H1 (cell line): ENCODE measurements around the gene GJA10. TPM values are rescaled to one million over a fixed set of nuclear protein-coding genes. Genes with fewer than 3 reads are reported as not detected.
"Not testable (repeated sequence)": the region's sequence is repeated elsewhere in the genome, so short reads cannot be mapped to it uniquely, and the experiment has no call there.

Experiments used
- CTCF ChIA-PET: fragments of 300-600 bp; sonication (Branson Sonifier 250); formaldehyde crosslinking; loops from one replicate; lab custom pipeline; 2021; ENCODE audit not compliant: partially characterized antibody; lab: Charles Lee
- POLR2A ChIA-PET: fragments of 300-600 bp; sonication (Branson Sonifier 250); formaldehyde crosslinking; loops from one replicate; lab custom pipeline; 2021; ENCODE audit warnings: inconsistent platforms; ENCODE audit not compliant: partially characterized antibody; lab: Charles Lee
- DNase-seq, 2 experiments: peaks; one replicate each; pipeline versions ENCODE4 v3.0.0 to v3.0.0-alpha.2; 2010 to 2022; ENCODE audit warnings: low spot score in 2 of 2, low read depth in 1 of 2, mixed read lengths in 1 of 2
- FAIRE-seq: peaks from 2 replicates; lab custom pipeline; 2011; peaks lifted over from hg19 to GRCh38; lab: Jason Lieb, UNC
- H2AFZ ChIP-seq: 2 replicates; pipeline ENCODE4 v1.8.1; 2012; ENCODE audit warnings: low read length, inconsistent platforms
- H2AK5ac ChIP-seq: 2 replicates; pipeline ENCODE4 v1.6.1; 2013; ENCODE audit warnings: low read depth, low read length
- H2BK120ac ChIP-seq: replicated peaks from 2 replicates; pipeline ENCODE3; 2013; ENCODE audit warnings: low read depth, low read length, inconsistent platforms
- H2BK12ac ChIP-seq: 2 replicates; pipeline ENCODE4 v1.6.1; 2013; ENCODE audit warnings: low read depth, low read length
- H2BK15ac ChIP-seq: 2 replicates; pipeline ENCODE4 v1.6.1; 2013; ENCODE audit warnings: low read length
- H2BK20ac ChIP-seq: 2 replicates; pipeline ENCODE4 v1.6.1; 2013; ENCODE audit warnings: low read length
- H2BK5ac ChIP-seq: 2 replicates; pipeline ENCODE4 v1.6.1; 2013; ENCODE audit warnings: low read depth, low read length
- H3K14ac ChIP-seq: 2 replicates; pipeline ENCODE4 v1.6.1; 2013; ENCODE audit warnings: inconsistent platforms; ENCODE audit not compliant: insufficient read length
- H3K18ac ChIP-seq: 2 replicates; pipeline ENCODE4 v1.6.1; 2013; ENCODE audit warnings: low read length; ENCODE audit errors: extremely low read depth
- H3K23ac ChIP-seq: 2 replicates; pipeline ENCODE4 v1.6.1; 2013; ENCODE audit warnings: inconsistent platforms; ENCODE audit not compliant: insufficient read length
- H3K23me2 ChIP-seq: 2 replicates; pipeline ENCODE4 v1.6.1; 2013; ENCODE audit warnings: low read depth, low read length
- H3K27ac ChIP-seq: 2 replicates; pipeline ENCODE4 v1.6.1; 2011; ENCODE audit warnings: low read depth, low read length, inconsistent platforms
- H3K27me3 ChIP-seq, 4 experiments: replicated peaks in 1 of 4; 1 replicate in 1 of 4; 2 replicates in 3 of 4; pipeline versions ENCODE4 v1.6.1 to v1.8.1; 2011 to 2013; ENCODE audit warnings: low read length in 3 of 4, mild to moderate bottlenecking in 3 of 4, inconsistent platforms in 2 of 4, mixed read lengths in 2 of 4, moderate library complexity in 1 of 4; ENCODE audit not compliant: control insufficient read depth in 3 of 4, insufficient read depth in 3 of 4; ENCODE audit errors: extremely low read depth in 1 of 4
- H3K36me3 ChIP-seq, 4 experiments: 2 replicates each; pipeline versions ENCODE4 v1.6.1 to v1.8.1; 2011 to 2013; ENCODE audit warnings: mild to moderate bottlenecking in 4 of 4, low read length in 3 of 4, moderate library complexity in 2 of 4, control low read depth in 1 of 4, inconsistent platforms in 1 of 4; ENCODE audit not compliant: insufficient read depth in 4 of 4, control insufficient read depth in 2 of 4
- H3K4ac ChIP-seq: replicated peaks from 2 replicates; pipeline ENCODE3; 2013; ENCODE audit warnings: low read length, low read depth, mixed read lengths, inconsistent platforms; ENCODE audit not compliant: insufficient read length
- H3K4me1 ChIP-seq, 4 experiments: replicated peaks in 1 of 4; 1 replicate in 1 of 4; 2 replicates in 3 of 4; pipeline versions ENCODE4 v1.6.1 to v1.8.1; 2011 to 2013; ENCODE audit warnings: low read length in 3 of 4, inconsistent platforms in 2 of 4, mixed read lengths in 1 of 4; ENCODE audit not compliant: insufficient read depth in 4 of 4, control insufficient read depth in 3 of 4
- H3K4me2 ChIP-seq, 2 experiments: 2 replicates each; pipeline versions ENCODE4 v1.6.1 to v1.8.1; 2011 to 2013; ENCODE audit warnings: low read depth in 2 of 2, low read length in 2 of 2, control low read depth in 1 of 2, inconsistent platforms in 1 of 2, mild to moderate bottlenecking in 1 of 2; ENCODE audit not compliant: insufficient read depth in 1 of 2
- H3K4me3 ChIP-seq, 4 experiments: fragments of 200-600, 300-600 bp in 1 of 4; sonication (generic), shearing (Covaris generic), sonication (Bioruptor Twin) in 1 of 4; 2 replicates each; pipeline versions ENCODE4 v1.5.1 to v1.8.1; 2011 to 2016; ENCODE audit warnings: low read length in 4 of 4, low read depth in 3 of 4, control low read depth in 2 of 4, inconsistent platforms in 2 of 4, mild to moderate bottlenecking in 2 of 4, mixed read lengths in 1 of 4, moderate library complexity in 1 of 4; ENCODE audit not compliant: insufficient read depth in 2 of 4; ENCODE audit errors: extremely low read depth in 1 of 4
- H3K56ac ChIP-seq: replicated peaks from 2 replicates; pipeline ENCODE3; 2013; ENCODE audit warnings: low read depth, mild to moderate bottlenecking, mixed read lengths, low read length, inconsistent platforms; ENCODE audit not compliant: insufficient read length
- H3K79me1 ChIP-seq: 2 replicates; pipeline ENCODE4 v1.6.1; 2013; ENCODE audit warnings: low read depth, low read length, control low read depth
- H3K79me2 ChIP-seq, 2 experiments: 2 replicates each; pipeline versions ENCODE4 v1.6.1 to v1.8.1; 2012 to 2013; ENCODE audit warnings: low read length in 2 of 2, mild to moderate bottlenecking in 2 of 2, inconsistent platforms in 1 of 2; ENCODE audit not compliant: insufficient read depth in 2 of 2, control insufficient read depth in 1 of 2
- H3K9ac ChIP-seq, 4 experiments: replicated peaks in 1 of 4; 1 replicate in 1 of 4; 2 replicates in 3 of 4; pipeline versions ENCODE4 v1.6.1 to v1.8.1; 2011 to 2013; ENCODE audit warnings: low read depth in 3 of 4, low read length in 3 of 4, control low read depth in 2 of 4, mild to moderate bottlenecking in 2 of 4, moderate library complexity in 2 of 4, inconsistent platforms in 1 of 4; ENCODE audit errors: extremely low read depth in 1 of 4
- H3K9me3 ChIP-seq, 2 experiments: 2 replicates each; pipeline versions ENCODE4 v1.6.1 to v1.8.1; 2012 to 2013; ENCODE audit warnings: mild to moderate bottlenecking in 2 of 2, moderate library complexity in 2 of 2, control low read depth in 1 of 2, inconsistent platforms in 1 of 2, low read depth in 1 of 2, low read length in 1 of 2, mixed read lengths in 1 of 2; ENCODE audit not compliant: insufficient read depth in 2 of 2
- H4K20me1 ChIP-seq, 2 experiments: replicated peaks in 1 of 2; 2 replicates each; pipeline versions ENCODE3 to v1.8.1; 2011 to 2013; ENCODE audit warnings: inconsistent platforms in 2 of 2, low read length in 2 of 2, mild to moderate bottlenecking in 1 of 2; ENCODE audit not compliant: insufficient read depth in 2 of 2, control insufficient read depth in 1 of 2
- H4K5ac ChIP-seq: 2 replicates; pipeline ENCODE4 v1.6.1; 2013; ENCODE audit warnings: low read length, low read depth, mixed read lengths, inconsistent platforms; ENCODE audit not compliant: insufficient read length
- H4K8ac ChIP-seq: 2 replicates; pipeline ENCODE4 v1.8.0; 2013; ENCODE audit warnings: mild to moderate bottlenecking, moderate library complexity, low read length, inconsistent platforms; ENCODE audit not compliant: insufficient read depth; ENCODE audit errors: extremely low read depth
- H4K91ac ChIP-seq: replicated peaks from 2 replicates; pipeline ENCODE3; 2013; ENCODE audit warnings: low read length, mixed read lengths, inconsistent platforms; ENCODE audit not compliant: insufficient read length
- CEBPB ChIP-seq: IDR thresholded peaks from 2 replicates; pipeline ENCODE4 v1.6.1; 2012; ENCODE audit warnings: low read depth, low read length
- WGBS, 2 experiments: shearing (Covaris generic) in 1 of 2; methylation state at CpG; one replicate each; pipeline versions ENCODE4 v1.1.6 to v1.1.7; 2013 to 2015; ENCODE audit warnings: low lambda C conversion rate in 2 of 2, mixed read lengths in 2 of 2, inconsistent platforms in 1 of 2, low coverage in 1 of 2, missing lambda C conversion rate in 1 of 2; ENCODE audit not compliant: insufficient replicate concordance in 2 of 2, insufficient coverage in 1 of 2, insufficient read length in 1 of 2; ENCODE audit errors: extremely low coverage in 1 of 2, missing lambda C conversion rate in 1 of 2; 5-methylcytosine and 5-hydroxymethylcytosine counted together
- polyA plus RNA-seq, 7 experiments: library from polyadenylated mRNA; depleted of rRNA in 3 of 7; stranded (reverse) in 5 of 7; unstranded in 2 of 7; fragments of >200 nt in 5 of 7; fragments of 200-250 nt in 2 of 7; gene quantifications; 1 replicate in 5 of 7; 2 replicates in 1 of 7; 4 replicates in 1 of 7; pipeline versions ENCODE4 v1.2.1 to v1.2.3, GENCODE V29; 2011 to 2013; ENCODE audit warnings: missing spikeins in 2 of 7, mixed read lengths in 2 of 7
- total RNA-seq: library from RNA; stranded (reverse); fragmentation: NEBNext Ultra II Directional; extraction: Animal tissue kit (Norgen Biotek cat#: 25700); gene quantifications from 2 replicates; pipeline ENCODE4 v1.2.1, GENCODE V29; 2021

GJA10 gene
- total and polyA plus RNA-seq, 2 of the 8 experiments (the other 6 are each of a cell fraction or from before 2014, with no cell fraction given), result 0.21 TPM; not detected in 1

GRCh38 chr6:89847513-89847912 is 46.8 kb upstream of the GJA10 start:
- H4K8ac ChIP-seq, H3K9ac ChIP-seq, H2AFZ ChIP-seq, CTCF ChIA-PET, H3K27me3 ChIP-seq, H3K27ac ChIP-seq, H3K23ac ChIP-seq, FAIRE-seq, H2AK5ac ChIP-seq, H2BK120ac ChIP-seq, H3K4me3 ChIP-seq, H2BK20ac ChIP-seq, H3K14ac ChIP-seq, H2BK15ac ChIP-seq, DNase-seq, H3K18ac ChIP-seq, H3K23me2 ChIP-seq, H3K79me1 ChIP-seq, H2BK5ac ChIP-seq, H2BK12ac ChIP-seq, H4K20me1 ChIP-seq, H3K4ac ChIP-seq, H3K4me1 ChIP-seq, H3K4me2 ChIP-seq, H4K91ac ChIP-seq, H3K9me3 ChIP-seq, H4K5ac ChIP-seq, H3K56ac ChIP-seq: not testable (repeated sequence)
- H3K36me3 ChIP-seq, result peaks cover 0 to 24% (median 3%) of the 10 kb centered on the region in 4 experiments; a peak in 2 of 8 replicates
- peak; percentile 53; the same call in 1 of the 2 replicates for TF ChIP-seq CEBPB
- POLR2A ChIA-PET, result interaction anchor here (0.6 to 0.7 kb wide), 3 partner anchors 18 to 138 kb away, joined by 3 read pairs; no protein-coding TSS in a partner anchor
- peaks cover 0 to 47% of the 10 kb centered on the region in 2 experiments; a peak in 2 of 4 replicates for H3K79me2 ChIP-seq
- 82% methylated on average over 5 of the region's 5 CpGs; no CpG with 5 or more reads in 1 of the 2 experiments for WGBS, 2 experiments
